Body of pancreas (tissue), 4 donors: ENCODE measurements around the gene ZDHHC18.
"Not testable (repeated sequence)": the region's sequence is repeated elsewhere in the genome, so short reads cannot be mapped to it uniquely, and the experiment has no call there.

Source experiments
- POLR2A ChIP-seq, 3 donors: fragments of 450-650 bp; IDR thresholded peaks; one replicate each; pipeline ENCODE4 v1.6.1; 2016; ENCODE audit warnings: antibody characterized with exemption in 3 of 3, mild to moderate bottlenecking in 2 of 3
- TF ChIP-seq, protein P1 (sequence below), 7 experiments: fragments of 450-650 bp in 4 of 7; fragments of 200-600 bp in 3 of 7; sonication (generic) in 3 of 7; IDR thresholded peaks; one replicate each; pipeline ENCODE4 v1.5.1; 2016 to 2019; ENCODE audit warnings: antibody characterized with exemption in 7 of 7

DNA sequence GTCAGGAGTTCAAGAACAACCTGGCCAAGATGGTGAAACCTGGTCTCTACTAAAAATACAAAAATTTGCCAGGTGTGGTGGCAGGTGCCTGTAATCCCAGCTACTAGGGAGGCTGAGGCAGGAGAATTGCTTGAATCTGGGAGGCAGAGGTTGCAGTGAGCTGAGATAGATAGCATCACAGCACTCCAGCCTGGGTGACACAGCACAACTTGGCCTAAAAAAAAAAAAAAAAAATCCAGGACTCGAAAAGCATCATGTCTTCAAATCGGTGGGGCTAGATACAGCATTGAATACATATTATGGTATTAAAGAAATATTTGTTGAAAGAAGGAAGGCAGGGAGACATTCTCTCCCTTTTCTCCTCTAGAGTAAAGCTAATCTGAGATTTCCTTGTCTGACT is 46.6 kb downstream of the ZDHHC18 start:
- TF ChIP-seq, protein P1, sequence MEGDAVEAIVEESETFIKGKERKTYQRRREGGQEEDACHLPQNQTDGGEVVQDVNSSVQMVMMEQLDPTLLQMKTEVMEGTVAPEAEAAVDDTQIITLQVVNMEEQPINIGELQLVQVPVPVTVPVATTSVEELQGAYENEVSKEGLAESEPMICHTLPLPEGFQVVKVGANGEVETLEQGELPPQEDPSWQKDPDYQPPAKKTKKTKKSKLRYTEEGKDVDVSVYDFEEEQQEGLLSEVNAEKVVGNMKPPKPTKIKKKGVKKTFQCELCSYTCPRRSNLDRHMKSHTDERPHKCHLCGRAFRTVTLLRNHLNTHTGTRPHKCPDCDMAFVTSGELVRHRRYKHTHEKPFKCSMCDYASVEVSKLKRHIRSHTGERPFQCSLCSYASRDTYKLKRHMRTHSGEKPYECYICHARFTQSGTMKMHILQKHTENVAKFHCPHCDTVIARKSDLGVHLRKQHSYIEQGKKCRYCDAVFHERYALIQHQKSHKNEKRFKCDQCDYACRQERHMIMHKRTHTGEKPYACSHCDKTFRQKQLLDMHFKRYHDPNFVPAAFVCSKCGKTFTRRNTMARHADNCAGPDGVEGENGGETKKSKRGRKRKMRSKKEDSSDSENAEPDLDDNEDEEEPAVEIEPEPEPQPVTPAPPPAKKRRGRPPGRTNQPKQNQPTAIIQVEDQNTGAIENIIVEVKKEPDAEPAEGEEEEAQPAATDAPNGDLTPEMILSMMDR (IDR thresholded peaks at IDR 0.05) = not testable (repeated sequence)
- TF ChIP-seq POLR2A (IDR thresholded peaks at IDR 0.05) = not testable (repeated sequence)
